ENCODE data around the gene ZNF652.
"Not testable (repeated sequence)": the region's sequence is repeated elsewhere in the genome, so short reads cannot be mapped to it uniquely, and the experiment has no call there.

ZNF652 gene

DNA sequence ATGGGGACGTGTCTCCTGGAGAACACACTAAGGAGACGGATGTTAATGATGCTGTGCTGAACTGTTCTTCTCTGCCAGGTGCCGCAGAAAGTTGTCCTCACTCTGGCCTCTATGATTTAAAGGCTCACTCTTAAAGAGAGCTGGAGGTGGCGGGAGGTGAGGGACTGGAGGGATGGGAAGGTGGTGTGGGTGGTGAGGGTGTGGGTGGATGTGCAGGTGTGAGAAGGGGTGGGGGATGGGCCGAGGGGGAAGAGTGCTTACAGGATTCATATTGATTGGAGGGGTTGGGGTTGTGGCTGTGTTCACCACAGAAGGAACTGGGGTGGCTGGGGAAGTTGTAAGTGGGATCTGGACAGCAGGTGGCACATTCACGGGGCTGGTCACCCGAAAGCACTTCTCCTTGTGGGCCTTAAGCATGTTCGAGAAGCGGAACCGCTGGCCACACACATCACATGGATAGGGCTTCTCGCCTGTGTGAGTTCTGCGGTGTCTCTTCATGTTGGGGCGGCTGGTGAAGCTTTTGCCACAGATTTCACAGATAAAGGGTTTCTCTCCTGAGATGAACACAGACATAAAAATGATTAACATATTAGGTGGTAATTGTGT lies 63.6 kb downstream of the ZNF652 start:
- no peak for FAIRE-seq

DNA sequence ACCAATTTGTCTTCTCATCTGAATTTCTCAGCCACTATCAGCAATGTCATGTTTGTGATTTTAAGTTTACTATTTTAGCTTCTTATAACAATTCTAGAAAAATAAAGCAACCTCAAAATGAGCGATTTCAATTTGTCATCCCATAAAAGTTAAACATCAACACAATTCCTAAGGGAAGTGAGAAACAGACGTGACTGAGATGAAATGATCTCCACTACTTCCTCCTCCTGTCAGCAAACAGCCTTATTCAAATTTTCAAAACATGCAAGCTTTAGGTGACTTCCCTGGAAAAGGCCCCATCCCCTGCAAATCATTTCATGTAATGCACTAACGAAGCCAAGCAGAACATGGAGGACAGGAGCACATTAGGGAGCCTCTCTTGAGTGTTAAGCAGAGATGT lies 64.9 kb downstream of the ZNF652 start:
- FAIRE-seq = no peak

DNA sequence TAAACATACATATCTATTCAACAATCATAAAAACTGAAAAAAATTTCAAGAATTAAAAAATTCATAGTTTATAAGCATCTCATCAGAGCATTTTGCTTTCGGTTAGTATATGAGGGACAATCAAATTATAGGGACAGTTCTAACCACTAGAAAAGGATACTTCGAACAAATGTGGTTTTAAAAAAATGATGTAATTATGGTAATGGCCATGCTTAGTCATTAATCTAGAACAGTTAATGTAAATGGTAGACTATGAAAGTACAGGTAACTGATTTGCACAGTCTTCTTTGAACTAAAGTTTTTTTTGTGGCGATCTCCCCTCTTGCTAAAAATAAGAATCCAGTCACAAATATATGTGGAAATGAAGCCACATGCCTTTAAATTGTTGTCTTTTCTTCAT lies 67.9 kb downstream of the ZNF652 start:
- no peak for FAIRE-seq

DNA sequence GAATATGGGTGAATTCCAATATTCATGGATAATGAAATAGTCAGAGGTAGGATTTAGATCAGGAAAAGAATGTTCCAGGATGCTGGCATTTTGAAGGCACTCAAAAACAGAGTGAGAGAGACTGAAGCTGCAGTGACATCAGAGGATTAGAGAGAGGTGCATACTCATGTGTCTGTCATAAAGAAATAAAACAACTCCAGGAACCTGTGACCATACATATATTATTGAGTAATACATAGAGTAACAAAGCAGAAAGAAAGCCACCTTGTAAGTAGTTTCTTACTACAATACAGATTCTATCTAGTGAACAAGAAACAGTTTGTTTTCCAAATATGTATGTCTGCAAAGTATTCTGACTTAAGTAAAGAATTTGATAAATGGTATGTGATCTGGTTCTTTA lies 69.1 kb downstream of the ZNF652 start:
- FAIRE-seq = no peak

DNA sequence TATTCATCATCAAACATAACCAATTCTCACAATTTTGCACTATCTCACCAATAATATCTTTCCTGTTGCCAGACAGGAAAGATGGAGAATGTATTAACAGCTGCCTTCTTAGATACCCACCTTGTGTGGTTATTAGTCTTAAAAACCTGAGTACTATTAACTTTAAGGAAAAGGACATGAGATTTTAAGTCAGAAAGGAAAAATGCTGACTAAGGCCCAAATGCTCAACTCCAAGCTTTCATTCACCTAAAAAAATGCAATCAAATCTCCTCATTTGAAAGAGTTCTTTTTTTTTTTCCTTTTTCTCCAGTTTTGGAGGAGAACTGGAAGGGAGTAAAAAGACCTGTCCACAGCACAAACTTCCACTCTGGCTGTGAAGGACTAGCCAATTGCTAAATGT lies 70.1 kb downstream of the ZNF652 start:
- FAIRE-seq = no peak

DNA sequence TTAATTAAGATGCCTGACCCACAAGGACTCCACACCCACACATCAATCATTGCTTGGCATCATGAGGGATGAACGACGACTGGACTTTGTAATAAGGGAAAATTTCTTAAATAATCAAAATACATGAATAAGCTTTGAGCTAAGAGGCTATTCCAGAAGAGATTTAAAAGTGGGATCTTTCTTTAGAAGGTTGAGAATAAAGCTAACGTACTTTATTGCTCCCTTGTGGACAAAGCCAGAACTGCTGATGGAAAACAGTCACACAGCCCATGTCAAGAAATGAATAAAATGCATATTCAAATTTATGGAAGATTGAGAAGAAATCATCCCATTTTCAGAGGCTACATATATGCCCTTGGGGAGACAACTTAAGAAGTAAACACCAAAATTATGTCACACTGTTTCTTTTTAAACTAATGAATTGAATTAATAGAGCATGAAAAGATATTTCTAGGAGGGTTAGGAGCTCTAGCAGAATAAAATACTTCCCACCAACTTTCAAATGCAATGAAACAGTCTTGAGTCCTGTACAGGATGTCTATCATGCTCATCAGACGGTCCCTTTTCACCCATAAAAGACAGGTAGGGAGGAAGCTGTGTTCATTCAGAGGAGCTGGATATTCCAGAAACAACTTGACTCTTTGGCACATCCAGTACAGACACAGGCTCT lies 71.2 kb downstream of the ZNF652 start:
- FAIRE-seq = no peak

DNA sequence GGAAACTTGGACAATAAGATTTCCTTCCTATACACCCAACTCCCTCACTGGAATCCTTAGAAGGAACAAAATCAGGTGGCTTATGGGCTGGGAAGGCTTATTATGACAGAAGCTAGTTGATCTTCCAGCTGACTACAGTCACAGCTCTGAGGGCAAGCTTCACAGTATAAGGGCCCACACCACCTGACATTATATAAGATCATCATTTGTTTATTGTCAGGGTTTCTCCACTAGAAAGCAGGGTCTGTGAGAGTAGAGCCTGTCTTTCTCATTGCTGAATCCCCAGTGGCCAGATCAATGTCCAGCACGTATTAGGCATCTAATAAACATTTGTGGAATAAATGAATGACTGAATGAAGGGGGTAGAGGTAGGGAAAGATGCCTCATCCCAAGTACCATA lies 73.7 kb downstream of the ZNF652 start:
- FAIRE-seq = no peak

DNA sequence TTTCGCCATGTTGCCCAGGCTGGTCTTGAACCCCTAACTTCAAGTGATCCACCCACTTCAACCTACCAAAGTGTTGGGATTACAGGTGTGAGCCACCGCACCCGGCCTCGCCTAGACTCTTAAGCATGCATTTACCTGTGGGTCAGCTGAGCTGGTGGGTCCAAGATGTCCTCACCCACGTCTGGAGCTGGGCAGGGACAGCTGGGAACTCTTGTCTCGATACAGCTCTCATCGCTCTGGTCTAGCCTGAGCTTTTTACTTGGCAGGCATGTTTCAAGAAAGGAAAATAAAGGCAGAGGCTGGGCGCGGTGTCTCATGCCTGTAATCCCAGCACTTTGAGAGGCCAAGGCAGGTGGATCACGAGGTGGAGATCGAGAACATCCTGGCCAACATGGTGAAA lies 74.6 kb downstream of the ZNF652 start:
- FAIRE-seq = no peak

DNA sequence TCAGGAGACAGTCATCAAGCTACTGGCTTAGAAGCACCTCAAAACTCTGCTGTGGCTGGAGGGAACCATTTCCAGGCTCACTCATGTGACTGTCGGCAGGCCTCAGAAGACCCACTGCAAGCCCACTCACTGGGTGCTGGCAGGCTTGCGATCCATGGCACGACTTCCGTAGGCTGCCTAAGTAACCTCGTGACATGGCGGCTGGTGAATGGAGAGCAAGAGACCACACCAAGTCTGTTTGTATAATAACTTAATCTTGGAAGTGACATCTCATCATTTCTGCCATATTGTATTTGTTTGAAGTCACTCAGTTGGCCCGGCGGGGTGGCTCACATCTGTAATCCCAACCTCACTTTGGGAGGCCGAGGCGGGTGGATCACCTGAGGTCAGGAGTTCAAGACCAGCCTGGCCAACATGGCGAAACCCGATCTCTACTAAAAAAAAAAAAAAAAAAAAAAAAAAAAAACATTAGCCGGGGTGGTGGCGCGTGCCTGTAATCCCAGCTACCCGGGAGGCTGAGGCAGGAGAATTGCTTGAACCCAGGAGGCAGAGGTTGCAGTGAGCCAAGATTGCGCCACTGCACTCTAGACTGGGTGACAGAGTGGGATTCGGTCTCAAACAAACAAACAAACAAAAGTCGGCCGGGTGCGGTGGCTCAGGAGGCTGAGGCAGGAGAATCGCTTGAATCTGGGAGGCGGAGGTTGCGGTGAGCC lies 75.6 kb downstream of the ZNF652 start:
- FAIRE-seq = not testable (repeated sequence)

DNA sequence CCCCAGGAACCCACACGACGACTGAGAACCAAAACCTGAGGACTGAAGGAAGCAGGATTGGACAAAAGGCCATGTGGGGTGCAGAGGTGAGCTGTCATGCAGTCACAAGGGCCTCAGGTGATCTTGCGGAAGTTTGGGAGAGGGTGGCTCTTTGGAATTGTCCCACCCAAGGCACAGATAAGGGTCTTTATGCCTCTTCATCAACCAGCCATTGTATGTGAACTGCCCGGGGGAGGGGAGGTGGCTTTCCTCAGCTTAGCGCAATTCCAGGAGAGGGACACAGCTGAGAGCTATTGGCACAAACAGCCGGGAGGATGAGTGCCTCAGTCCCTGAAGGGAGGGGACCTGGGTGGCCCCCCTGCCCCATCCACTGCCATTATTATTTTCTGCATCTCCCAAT lies 76.3 kb downstream of the ZNF652 start:
- FAIRE-seq = no peak

DNA sequence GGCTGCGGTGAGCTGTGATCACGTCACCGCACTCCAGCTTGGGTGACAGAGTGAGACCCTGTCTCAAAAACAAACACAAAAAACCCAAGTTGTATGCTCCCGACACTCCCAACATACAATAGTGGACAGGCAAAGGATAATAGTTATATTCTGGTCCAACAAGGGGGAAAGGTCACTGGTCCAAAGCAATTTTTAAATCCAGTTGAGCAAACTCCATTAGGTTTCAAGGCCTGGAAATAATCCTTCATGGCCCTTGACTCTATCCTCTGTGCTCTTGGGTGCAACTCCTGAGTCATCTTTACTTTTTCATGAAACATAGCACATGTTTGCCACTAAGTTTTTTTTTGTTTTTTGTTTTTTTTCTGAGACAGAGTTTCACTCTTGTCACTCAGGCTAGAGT lies 81.1 kb downstream of the ZNF652 start:
- no peak for FAIRE-seq

DNA sequence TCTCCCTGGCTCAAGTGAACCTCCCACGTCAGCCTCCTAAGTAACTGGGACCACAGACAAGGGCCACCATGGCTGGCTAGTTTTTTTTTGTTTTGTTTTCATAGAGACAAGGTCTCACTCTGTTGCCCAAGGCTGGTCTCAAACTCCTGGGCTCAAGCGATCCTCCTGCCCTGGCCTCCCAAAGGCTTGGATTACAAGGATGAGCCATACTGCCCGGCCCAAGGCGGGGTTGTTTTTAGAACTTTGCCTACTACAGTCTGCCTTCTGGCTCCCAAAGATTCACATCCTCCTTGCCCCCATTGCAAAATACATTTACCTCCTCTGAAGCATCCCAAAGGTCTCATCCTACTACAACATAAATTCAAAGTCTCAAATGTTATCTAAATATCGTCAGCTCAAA lies 82.0 kb downstream of the ZNF652 start:
- no peak for FAIRE-seq

DNA sequence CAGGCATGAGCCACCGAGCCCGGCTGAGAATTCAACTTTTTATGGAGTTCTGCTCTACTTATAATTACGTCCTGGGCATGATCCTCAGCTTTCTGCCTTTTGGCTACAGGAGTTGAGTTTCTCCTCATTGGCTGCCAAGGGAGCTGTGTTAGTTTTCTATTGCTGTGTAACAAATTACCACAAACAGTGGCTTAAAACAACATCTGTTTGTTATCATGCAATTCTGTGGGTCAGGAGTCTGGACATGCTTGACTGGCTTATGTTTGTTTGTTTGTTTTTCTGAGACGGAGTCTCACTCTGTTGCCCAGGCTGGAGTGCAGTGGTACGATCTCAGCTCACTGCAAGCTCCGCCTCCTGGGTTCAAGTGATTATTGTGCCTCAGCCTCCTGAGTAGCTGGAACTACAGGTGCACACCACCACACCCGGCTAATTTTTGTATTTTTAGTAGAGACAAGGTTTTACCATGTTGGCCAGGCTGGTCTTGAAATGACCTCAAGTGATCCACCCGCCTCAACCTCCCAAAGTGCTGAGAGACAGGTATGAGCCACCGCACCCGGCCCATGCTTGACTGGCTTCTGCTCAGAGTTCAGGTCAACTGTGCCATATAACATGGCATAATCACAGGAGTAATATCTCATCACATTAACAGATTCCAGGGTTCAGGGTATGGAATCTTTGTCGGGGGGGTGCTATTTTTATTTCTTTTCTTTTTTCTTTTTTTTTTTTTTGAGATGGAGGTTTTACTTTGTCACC lies 82.6 kb downstream of the ZNF652 start:
- FAIRE-seq = not testable (repeated sequence)

DNA sequence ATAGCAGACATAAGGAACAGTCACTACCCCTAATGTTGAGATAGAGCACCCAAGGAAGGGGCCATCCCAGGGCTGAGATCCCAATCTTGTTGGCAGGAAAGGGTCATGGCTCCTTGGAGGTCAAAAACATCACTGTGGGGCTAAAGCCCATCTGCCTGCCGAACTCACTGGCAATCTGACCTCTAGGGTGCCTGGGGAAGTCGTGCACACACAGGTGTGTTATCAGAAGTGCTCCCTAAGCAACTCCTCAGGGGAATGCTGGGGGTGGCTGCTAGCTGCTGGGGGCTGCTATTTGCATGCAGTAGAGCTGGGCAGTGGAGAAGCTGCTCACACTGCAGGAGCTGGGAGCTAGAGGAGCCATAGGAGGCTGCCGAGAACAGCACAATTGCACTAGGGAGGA lies 84.0 kb downstream of the ZNF652 start:
- no peak for FAIRE-seq

DNA sequence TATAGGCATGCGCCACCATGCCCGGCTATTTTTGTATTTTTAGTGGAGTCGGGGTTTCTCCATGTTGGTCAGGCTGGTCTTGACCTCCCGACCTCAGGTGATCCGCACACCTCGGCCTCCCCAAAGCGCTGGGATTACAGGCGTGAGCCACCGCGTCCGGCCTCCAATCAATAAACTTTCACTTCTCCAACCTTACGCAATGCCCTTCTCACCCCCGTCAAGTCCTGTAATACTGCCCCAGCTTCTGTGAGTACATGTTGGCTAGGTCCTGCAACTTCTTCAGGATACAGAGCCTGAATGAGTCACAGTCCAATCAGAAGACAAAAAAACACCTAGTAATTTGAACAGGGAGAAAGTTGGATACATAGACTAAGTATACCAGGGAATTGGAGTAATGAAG lies 84.4 kb downstream of the ZNF652 start:
- no peak for FAIRE-seq

DNA sequence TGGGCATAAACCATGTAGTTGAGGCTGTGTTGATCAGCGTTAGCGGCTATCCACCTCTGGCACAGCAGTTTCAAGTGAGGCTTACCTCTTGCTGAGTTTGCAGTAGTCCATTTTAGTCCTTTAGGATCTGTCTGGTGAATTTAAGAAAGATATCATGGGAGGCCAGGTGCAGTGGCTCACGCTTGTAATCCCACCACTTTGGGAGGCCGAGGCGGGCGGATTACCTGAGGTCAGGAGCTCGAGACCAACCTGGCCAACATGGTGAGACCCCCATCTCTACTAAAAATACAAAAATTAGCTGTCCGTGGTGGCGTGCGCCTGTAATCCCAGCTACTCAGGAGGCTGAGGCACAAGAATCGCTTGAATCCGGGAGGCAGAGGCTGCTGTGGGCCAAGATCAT lies 86.1 kb downstream of the ZNF652 start:
- FAIRE-seq = not testable (repeated sequence)

DNA sequence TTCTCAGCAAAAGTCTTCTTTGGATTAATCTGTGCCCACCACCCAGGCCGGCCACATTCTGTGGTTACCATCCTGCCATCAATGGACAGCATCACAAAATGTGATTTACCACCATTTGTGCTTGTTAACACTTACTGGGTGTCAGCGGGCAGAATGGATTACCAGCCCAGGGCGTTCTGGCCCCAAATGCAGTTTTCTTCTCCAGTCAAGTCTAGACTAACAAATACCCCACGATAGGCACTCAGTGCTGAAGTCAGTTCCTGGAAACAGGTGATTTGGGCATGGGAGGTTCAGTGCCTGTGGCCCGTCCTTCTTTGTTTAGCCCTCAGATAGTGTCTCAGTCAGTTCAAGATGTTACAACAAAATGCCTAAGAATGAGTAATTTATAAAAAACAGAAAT lies 92.7 kb downstream of the ZNF652 start:
- FAIRE-seq = no peak

DNA sequence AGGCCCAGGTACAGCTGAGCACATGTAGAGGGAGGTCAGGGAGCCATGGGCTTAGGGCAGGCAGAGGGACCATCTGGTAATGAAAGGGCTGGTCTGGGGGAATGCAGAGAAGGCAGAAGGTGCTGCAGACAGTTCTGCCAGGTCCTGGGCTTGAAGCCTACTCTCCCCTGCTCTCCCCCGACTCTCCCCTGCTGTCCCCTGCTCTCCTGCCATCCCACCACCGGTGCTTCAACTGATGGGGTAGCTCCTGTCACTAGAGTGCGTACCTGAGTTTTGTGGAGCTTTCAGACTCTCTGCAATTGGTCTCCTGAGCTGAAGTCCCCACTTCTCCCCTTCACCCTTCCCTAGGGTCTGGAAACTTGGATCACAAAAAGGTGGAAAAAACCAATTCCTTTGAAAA lies 94.1 kb downstream of the ZNF652 start:
- FAIRE-seq = no peak

DNA sequence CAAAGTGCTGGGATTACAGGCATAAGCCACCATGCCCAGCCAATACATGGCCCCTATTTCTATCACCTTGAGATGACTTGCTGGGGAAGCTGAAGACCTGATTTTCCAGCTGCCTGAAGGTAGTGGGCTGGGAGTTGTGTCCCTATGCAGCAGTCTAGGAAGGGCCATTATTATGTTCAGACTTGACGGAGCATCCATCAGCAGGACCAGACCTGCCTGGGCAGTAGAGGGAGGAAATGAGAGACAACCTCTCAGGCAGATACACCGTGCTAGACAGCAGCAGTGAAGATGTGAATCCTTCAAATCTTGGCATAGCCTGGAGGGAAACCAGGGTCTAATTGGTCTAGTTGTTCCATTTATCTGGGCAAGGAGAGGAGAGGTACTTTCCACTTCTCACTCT lies 95.8 kb downstream of the ZNF652 start:
- FAIRE-seq = no peak

DNA sequence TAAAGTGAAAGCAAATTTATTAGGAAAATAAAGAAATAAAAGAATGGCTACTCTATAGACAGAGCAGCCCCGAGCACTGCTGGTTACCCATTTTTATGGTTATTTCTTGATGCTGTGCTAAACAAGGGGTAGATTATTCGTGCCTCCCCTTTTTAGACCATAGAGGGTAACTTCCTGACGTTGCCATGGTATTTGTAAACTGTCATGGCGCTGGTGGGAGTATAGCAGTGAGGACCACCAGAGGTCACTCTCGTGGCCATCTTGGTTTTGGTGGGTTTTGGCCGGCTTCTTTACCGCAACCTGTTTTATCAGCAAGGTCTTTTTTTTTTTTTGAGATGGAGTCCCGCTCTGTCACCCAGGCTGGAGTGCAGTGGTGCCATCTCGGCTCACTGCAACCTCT lies 100.5 kb downstream of the ZNF652 start:
- FAIRE-seq = not testable (repeated sequence)

DNA sequence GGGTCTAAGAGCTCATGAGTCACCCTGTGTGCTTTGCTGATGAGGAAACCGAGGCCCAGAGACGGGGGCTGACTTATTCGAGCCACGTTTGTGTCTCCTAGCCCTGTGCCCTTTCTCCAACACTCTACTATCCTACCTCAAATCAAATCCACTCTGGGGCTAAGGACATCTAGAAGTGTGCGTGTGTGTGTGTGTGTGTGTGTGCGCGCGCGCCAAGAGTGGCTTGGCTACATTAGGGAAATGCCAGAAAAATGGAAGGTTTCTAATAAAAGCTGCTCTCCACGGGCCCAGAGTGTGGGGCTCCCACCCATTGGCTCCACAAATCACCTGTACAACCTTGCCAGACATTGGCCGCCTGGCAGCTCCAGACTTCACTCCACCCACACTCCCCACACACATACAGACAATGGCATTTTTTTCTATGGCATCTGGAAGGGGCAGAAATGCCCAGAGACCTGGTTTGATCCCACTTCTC lies 101.2 kb downstream of the ZNF652 start:
- no peak for FAIRE-seq

DNA sequence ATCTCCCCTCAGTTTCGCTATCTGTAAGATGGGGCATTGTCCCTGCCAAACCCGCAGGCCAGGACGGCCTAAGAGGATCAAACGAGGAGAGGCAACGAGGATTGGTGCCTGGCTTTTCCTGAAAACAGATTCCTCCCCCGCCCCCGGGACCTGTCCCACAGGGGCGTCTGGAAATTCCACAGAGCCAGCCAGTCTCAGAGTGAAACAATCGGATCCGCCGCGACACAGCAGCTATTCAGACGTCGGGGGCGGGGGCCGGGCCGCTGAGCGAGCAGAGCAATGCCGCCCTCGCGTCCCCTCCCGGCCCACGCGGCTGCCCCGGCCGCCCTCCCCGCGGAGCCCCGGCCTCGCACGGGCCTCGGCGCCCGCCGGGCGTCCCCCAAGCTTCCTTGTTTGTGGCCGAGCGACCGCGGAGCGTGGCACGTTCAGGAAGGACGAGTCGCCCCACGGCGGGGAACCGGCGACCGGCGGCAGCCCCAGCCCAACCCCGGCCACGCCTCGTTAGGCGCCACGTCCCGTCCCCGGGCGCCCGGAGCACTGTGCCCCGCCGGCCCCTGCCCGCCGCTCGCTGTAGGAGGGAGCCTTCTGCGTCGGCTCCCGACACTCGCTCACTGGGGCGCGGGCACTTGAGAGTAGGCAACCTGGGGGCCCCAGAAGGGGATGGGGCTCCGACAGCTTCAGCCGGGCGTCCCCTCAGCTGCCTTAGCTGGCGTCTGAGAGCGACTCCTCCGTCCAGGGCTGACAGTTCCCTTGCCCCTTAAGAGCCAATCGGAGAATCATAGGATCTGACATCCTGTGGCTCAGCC lies 101.8 kb downstream of the ZNF652 start:
- no peak for FAIRE-seq

DNA sequence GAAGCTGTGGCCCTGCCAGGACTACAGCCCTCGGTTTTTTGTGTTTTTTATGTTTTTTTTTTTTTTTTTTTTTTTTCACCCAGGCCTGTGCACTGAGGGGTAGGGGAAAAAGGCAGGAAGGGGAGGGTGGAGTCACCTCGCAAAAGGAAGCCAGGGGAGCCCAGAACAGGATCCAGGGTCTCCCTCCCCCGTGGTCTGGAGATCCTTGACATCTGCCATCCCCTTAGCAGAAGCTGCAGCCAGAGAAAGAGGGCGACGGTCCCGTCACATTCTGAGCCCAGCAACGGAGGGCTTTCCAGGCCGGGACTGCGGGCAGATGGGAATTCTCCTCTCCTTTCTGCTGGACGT lies 102.4 kb downstream of the ZNF652 start:
- FAIRE-seq = no peak

All from colon (tissue), 2 donors.